ENCODE measurements around the gene BCAS3.

The BCAS3 gene

GRCh38 chr17:60781880-60782412 is 104.3 kb downstream of the BCAS3 start:
- H3K4me2 ChIP-seq (ENCODE audit: low read length) = no peak overlapping the region
- no peak overlapping the region for H2AFZ ChIP-seq
- no peak overlapping the region for H3K27ac ChIP-seq
- H3K36me3 ChIP-seq (ENCODE audit: control insufficient read depth, insufficient read depth, low read length) = no peaks in the 10 kb centered on the region
- TF ChIP-seq CTCF (IDR thresholded peaks at IDR 0.05) = no peak
- no peaks in the 10 kb centered on the region for H3K9me3 ChIP-seq (ENCODE audit: control insufficient read depth, low read length)
- no peaks in the 10 kb centered on the region for H3K4me1 ChIP-seq
- no peaks in the 10 kb centered on the region for H3K79me2 ChIP-seq
- no peaks in the 10 kb centered on the region for H3K27me3 ChIP-seq (ENCODE audit: control insufficient read depth, insufficient read depth, low read length)
- H3K9ac ChIP-seq = no peak overlapping the region
- no peak overlapping the region for H3K4me3 ChIP-seq (ENCODE audit: low read depth, low read length)

- no peaks in the 10 kb centered on the region for H3K4me1 ChIP-seq
- no peak overlapping the region for H3K27ac ChIP-seq
These were observed 105.1 kb downstream of the BCAS3 start for GRCh38 chr17:60782742-60783141.

GRCh38 chr17:60790205-60790604 is 112.6 kb downstream of the BCAS3 start:
- TF ChIP-seq CTCF (IDR thresholded peaks at IDR 0.05) = no peak
- peaks cover 3% of the 10 kb centered on the region for H3K79me2 ChIP-seq
- H3K27me3 ChIP-seq (ENCODE audit: control insufficient read depth, insufficient read depth, low read length) = no peaks in the 10 kb centered on the region
- no peak overlapping the region for H3K27ac ChIP-seq
- H3K4me1 ChIP-seq = no peaks in the 10 kb centered on the region
- H3K4me3 ChIP-seq (ENCODE audit: low read depth, low read length) = no peak overlapping the region
- H3K4me2 ChIP-seq (ENCODE audit: low read length) = no peak overlapping the region
- no peaks in the 10 kb centered on the region for H3K9me3 ChIP-seq (ENCODE audit: control insufficient read depth, low read length)
- H3K36me3 ChIP-seq (ENCODE audit: control insufficient read depth, insufficient read depth, low read length) = no peaks in the 10 kb centered on the region
- H2AFZ ChIP-seq = no peak overlapping the region
- no peak overlapping the region for H3K9ac ChIP-seq

More at GRCh38 chr17:60782742-60783141, 105.1 kb downstream of the BCAS3 start:
- Histone ChIP-seq H2AFZ (no peak overlapping the region), H3K27me3 (ENCODE audit: control insufficient read depth, insufficient read depth, low read length) (no peaks in the 10 kb centered on the region), H3K79me2 (no peaks in the 10 kb centered on the region), H3K9me3 (ENCODE audit: control insufficient read depth, low read length) (no peaks in the 10 kb centered on the region), H3K4me2 (ENCODE audit: low read length) (no peak overlapping the region), H3K9ac (no peak overlapping the region), H3K36me3 (ENCODE audit: control insufficient read depth, insufficient read depth, low read length) (no peaks in the 10 kb centered on the region), H3K4me3 (ENCODE audit: low read depth, low read length) (no peak overlapping the region)
- no peak for TF ChIP-seq CTCF (IDR thresholded peaks at IDR 0.05)

- H3K9ac ChIP-seq = no peak overlapping the region
- H3K4me3 ChIP-seq (ENCODE audit: low read depth, low read length) = no peak overlapping the region
These were observed 114.7 kb downstream of the BCAS3 start for GRCh38 chr17:60792250-60792898.

More at GRCh38 chr17:60792250-60792898, 114.7 kb downstream of the BCAS3 start:
- Histone ChIP-seq H3K4me2 (ENCODE audit: low read length) (no peak overlapping the region), H3K36me3 (ENCODE audit: control insufficient read depth, insufficient read depth, low read length) (no peaks in the 10 kb centered on the region), H3K79me2 (peaks cover 7% of the 10 kb centered on the region), H3K4me1 (no peaks in the 10 kb centered on the region), H3K27me3 (ENCODE audit: control insufficient read depth, insufficient read depth, low read length) (no peaks in the 10 kb centered on the region), H3K9me3 (ENCODE audit: control insufficient read depth, low read length) (no peaks in the 10 kb centered on the region), H3K27ac (no peak overlapping the region), H2AFZ (no peak overlapping the region)
- no peak for TF ChIP-seq CTCF (IDR thresholded peaks at IDR 0.05)
